OCI-LY1 (cell line): ENCODE data around the gene ADGRV1.

Experiments used
- EZH2 ChIP-seq: fragments of 200-600 bp; sonication (generic), shearing (Covaris generic); IDR thresholded peaks from 2 replicates; pipeline ENCODE4 v1.8.0; 2017; ENCODE audit warnings: borderline replicate concordance, mixed run types, mild to moderate bottlenecking, antibody characterized with exemption, low read length, moderate library complexity, mixed read lengths
- TF ChIP-seq, protein P1 (sequence below): fragments of 200-600 bp; sonication (generic), shearing (Covaris generic); IDR thresholded peaks from 2 replicates; pipeline ENCODE4 v1.5.1; 2017; ENCODE audit warnings: mild to moderate bottlenecking, antibody characterized with exemption, low read length, moderate library complexity, mixed read lengths

DNA sequence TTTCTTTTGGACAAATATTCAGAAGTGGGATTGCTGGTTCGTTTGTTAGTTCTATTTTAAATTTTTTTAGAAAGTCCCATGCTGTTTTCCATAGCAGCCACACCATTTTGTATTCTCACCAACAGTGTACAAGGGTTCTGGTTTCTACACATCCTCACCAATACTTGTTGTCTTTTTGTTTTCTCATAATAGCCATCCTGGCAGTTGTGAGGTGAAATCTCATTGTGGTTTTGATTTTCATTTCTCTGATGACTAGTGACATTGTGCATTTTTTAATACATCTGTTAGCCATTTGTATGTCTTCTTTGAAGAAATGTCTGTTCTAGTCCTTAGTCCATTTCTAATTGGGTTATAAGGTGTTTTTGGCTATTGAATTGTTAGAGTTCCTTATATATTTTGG, 610.3 kb downstream of the ADGRV1 start:
- no peak for TF ChIP-seq EZH2
- TF ChIP-seq, protein P1, sequence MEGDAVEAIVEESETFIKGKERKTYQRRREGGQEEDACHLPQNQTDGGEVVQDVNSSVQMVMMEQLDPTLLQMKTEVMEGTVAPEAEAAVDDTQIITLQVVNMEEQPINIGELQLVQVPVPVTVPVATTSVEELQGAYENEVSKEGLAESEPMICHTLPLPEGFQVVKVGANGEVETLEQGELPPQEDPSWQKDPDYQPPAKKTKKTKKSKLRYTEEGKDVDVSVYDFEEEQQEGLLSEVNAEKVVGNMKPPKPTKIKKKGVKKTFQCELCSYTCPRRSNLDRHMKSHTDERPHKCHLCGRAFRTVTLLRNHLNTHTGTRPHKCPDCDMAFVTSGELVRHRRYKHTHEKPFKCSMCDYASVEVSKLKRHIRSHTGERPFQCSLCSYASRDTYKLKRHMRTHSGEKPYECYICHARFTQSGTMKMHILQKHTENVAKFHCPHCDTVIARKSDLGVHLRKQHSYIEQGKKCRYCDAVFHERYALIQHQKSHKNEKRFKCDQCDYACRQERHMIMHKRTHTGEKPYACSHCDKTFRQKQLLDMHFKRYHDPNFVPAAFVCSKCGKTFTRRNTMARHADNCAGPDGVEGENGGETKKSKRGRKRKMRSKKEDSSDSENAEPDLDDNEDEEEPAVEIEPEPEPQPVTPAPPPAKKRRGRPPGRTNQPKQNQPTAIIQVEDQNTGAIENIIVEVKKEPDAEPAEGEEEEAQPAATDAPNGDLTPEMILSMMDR, result no peak
